Measurements from ENCODE around the gene MAPK1.

DNA sequence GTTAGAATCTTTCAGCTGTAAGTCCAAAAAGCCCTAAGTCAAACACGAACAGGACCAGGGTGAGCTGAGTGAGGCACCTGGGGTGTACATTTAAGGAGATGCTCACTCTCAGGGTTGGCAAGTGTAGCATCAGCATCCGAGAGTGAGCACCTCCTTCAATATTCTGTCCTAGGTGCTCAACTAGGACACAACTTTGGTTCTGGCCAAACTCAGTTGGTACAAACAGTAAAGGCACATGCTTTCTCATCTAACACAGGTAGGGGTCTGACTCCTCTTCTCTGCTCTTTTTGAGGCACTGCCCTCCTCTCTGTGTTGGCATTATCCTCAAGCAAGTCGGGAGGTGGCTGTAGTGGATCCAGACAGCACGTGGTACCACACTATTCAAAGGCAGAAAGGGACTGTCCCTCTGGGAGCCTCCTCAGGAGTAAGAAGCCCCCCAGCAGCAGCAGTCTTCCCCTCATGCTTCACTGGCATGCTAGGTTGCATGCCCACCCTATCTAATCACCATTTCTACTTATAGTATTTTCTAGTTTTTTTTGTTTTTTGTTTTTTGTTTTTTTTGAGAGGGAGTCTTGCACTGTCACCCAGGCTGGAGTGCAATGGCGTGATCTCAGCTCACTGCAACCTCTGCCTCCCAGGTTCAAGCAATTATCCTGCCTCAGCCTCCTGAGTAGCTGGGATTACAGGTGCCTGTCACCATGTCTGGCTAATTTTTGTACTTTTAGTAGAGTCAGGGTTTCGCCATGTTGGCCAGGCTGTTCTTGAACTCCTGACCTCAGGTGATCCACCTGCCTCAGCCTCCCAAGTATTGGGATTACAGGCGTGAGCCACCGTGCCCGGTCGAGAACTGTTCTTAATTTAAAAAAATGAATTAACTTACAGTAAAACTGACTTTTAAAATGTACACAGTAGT is 14.7 kb upstream of the MAPK1 start:
- no peak for TF ChIP-seq ZNF274 (IDR thresholded peaks at IDR 0.05; ENCODE audit: low read depth, low read length)
- no peak for TF ChIP-seq YY1 (IDR thresholded peaks at IDR 0.05; ENCODE audit: insufficient read depth, insufficient read length)
